Activated CD8-positive, alpha-beta memory T cell treated with anti-CD3 and anti-CD28 coated beads, Interleukin-2, amount 50 U/mL, for 1 hour (primary cell): ENCODE data around the gene MYO3A.
"Not testable (repeated sequence)": the region's sequence is repeated elsewhere in the genome, so short reads cannot be mapped to it uniquely, and the experiment has no call there.

ENCODE experiments used
- DNase-seq: peaks from one replicate; pipeline ENCODE4 v3.0.0-alpha.2; 2020; ENCODE audit errors: extremely low read depth

The MYO3A gene

DNA sequence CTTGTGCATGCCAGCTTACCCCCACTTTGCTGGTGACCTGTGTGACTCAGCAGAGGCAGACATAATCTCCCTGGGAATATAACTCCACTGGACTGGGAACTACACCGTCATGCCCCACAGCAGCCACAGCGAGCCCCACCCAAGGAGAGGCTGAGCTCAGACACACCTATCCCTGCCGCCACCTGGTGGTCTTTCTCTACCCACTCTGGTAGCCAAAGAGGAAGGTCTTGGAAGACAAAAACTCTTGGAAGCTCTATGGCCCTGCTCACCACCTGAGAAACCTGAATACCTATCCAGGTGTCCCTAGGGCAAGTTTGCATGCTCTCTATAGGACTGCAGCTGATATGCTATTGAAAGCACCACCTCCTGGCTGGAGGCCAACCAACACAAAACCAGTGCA lies 48.1 kb downstream of the MYO3A start:
- DNase-seq: no peak

DNA sequence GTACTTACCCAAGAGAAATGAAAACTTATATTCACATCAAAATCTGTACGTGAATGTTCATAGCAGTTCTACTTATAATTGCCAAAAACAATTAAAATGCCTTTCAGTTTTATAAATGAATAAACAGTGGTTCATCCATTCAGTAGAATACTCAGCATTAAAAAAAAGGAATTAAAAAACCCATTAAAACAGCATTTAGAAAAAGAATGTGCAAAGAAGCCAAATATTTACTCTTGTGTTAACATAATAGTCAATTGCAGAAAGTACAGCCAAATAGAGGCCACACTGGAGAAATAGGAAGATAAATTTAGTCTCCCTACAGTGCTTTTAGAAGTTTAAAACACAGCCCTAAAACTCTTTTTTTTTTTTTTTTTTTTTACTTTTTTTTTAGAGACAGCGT lies 54.6 kb downstream of the MYO3A start:
- no peak for DNase-seq

- no peak for DNase-seq
Observed at GRCh38 chr10:25989951-25990350, 55.9 kb downstream of the MYO3A start.

GRCh38 chr10:25999295-25999981 lies 65.4 kb downstream of the MYO3A start:
- DNase-seq: no peak

- no peak for DNase-seq
Observed at GRCh38 chr10:26000971-26001370, 66.9 kb downstream of the MYO3A start.

DNA sequence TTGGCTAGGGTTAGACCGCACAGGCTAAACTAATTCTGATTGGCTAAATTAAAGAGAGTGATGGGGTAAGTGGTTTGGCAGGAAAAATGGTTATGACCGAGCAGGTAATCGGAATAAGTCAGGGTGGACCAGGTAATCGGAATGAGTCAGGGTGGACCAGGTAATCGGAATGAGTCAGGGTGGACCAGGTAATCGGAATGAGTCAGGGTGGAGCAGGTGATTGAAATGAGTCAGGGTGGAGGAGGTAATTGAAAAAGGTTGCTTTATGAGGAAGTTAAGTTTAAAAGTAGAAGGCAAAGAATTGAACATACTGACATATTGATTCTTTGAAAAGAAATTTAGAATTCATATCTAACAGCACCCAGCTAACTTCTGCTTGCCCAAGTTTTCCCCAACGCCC lies 68.4 kb downstream of the MYO3A start:
- DNase-seq: not testable (repeated sequence)

DNA sequence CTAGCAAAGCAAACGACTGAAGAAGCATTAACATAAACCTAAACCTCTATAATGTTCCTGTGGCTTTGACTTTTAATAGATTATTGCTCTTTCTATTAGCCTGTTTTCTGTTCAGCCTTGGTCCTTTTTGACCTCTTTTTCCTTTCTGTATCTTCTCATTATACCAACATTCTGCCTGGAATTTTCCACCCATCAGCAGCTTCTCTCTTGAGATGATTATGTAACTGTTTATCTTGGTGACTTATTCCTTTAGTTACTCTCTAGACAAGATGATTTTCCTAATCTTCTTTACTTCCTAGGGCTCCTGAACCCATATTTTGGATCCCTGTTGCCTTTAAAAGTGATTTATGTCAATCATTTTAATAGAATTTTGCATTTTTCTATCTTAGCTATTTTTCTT lies 81.1 kb downstream of the MYO3A start:
- no peak for DNase-seq

DNA sequence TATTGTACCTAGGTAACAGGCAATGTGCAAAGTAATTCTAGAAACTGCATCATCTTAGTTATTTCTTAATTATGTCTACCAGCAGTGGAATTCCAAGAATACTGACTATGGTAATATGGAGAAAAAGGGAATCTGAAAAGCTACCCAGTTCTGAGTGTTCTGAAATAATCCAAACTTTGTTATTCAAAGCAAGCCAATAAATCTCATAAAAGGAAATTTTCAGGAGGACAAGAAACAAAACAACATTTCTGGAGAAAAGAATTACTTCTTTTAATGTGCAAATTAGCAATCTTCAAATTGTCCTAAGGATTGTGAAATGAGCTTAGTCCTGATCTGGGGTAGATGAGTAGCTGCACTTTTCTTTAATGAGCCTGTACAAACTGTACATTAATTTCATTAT lies 88.8 kb downstream of the MYO3A start:
- no peak for DNase-seq

GRCh38 chr10:26024303-26024702 lies 90.3 kb downstream of the MYO3A start:
- no peak for DNase-seq

- no peak for DNase-seq
Observed at GRCh38 chr10:26025523-26025922, 91.5 kb downstream of the MYO3A start.

GRCh38 chr10:26029858-26030257 lies 95.8 kb downstream of the MYO3A start:
- no peak for DNase-seq

GRCh38 chr10:26031300-26031699 lies 97.3 kb downstream of the MYO3A start:
- DNase-seq: no peak

DNA sequence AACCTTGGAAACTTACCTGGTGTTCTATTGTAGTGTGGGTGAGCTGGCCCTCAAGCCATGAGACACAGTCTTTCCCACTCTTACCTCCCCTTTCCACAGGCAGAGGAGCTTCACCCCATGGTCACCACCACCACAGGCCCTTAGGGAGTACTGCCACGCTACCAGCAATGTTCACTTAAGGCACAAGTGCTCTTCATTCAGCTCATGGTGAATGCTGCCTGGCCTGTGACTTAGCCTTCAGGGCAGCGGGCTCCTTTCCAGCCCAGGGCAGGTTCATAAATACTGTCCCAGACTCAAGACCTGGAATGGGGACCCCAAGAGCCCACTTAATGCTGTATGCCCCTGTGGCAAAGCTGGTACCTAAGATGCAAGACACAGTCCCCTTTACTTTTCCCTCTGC lies 109.4 kb downstream of the MYO3A start:
- no peak for DNase-seq

DNA sequence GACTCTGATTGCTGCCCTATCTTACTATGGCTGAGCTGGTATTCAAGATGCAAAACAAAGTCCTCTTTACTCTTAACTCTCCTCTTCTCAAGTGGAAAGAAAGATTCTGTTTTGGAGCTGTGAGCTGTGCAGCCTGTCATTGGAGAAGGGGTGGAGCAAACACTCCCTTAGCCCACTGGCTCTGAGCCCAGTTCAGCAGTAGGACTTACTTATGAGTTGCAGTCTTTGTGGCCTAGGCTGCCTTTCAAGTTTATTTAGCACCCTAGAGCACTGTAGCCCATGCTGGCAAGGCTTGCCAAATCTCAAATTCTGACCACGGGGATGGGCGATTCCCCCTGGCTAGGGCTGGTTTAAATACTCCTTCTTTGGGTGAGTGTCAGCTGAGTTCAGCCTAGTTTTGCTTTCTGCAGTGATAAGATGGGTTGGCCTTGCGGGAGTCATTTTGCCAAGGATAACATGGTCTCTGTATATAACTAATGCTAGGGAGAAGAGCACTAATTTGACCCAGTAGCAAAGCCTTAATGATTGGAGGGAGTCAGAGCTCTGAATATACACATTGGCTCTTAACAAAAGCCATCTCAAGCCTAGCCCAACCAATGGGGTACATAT lies 110.2 kb downstream of the MYO3A start:
- no peak for DNase-seq

- DNase-seq: no peak
Observed at GRCh38 chr10:26046073-26046700, 112.2 kb downstream of the MYO3A start.

- no peak for DNase-seq
Observed at GRCh38 chr10:26048756-26049155, 114.7 kb downstream of the MYO3A start.

DNA sequence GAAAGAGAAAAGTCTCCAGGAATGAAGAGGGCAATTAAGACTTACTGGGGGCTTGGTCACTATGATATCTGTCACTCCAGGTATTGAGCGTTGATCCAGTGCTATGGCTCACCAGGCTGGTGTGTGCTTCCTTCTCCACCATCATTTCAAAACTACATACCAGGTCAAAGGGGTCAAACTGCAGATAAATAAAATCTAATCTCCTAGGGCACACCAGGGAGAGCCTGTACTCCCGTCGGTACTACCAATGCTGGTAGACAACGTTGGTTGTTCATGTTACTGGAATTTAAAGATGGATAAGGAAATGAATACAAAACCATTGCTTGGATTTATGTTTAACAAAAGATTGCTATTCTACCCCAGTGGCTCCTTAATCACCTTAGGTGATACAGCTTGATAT lies 118.3 kb downstream of the MYO3A start:
- no peak for DNase-seq

DNA sequence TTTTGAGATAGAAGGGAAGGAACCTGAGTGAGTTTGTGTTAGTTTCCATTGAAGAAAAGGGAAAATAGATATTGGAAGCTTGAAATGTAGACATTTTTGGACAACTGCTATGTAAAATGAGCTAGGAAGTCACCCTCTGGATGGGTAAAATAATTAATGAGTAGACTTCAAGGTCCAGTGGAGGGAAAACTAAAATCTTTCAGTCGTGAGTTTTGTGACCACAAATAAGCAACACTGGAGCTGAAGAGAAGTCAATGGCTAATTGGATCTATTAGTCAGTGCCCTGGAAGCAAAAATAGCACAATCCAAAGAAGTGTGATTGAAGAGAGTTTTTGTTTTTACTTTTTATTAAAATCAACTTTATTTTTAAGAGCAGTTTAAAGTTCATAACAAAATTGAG lies 123.4 kb downstream of the MYO3A start:
- DNase-seq: no peak

- no peak for DNase-seq
Observed at GRCh38 chr10:26064106-26064505, 130.1 kb downstream of the MYO3A start.

DNA sequence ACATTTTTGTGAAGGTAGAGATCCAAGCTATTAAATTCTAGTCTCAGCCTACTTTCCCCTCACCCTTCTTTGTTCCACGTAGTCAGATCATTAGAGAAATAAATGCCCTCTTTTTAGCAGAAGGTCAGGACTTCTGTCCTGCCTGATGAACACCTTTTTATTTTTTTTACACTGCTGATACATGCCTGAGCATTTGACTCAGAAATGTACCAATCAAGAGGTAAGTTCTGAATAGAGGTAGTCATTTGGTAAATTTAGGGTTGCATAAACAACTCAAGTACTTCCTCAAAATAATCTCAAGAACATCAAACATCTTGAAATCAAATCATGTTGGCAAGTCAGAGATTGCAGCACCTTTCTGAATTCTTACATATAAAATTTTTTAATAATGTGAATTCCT lies 133.7 kb downstream of the MYO3A start:
- no peak for DNase-seq

GRCh38 chr10:26080971-26081370 lies 146.9 kb downstream of the MYO3A start:
- DNase-seq: not testable (repeated sequence)

GRCh38 chr10:26081459-26081858 lies 147.4 kb downstream of the MYO3A start:
- DNase-seq: no peak

- no peak for DNase-seq
Observed at GRCh38 chr10:26085549-26085948, 151.5 kb downstream of the MYO3A start.
